Hepatocyte (in vitro differentiated cells): Measurements from ENCODE around the gene MRPL52. TPM values are rescaled to one million over a fixed set of nuclear protein-coding genes. Genes with fewer than 3 reads are reported as not detected.
A peak's percentile ranks its signal among the peaks of the same experiment; 100 is the strongest.
"Not testable (repeated sequence)": the region's sequence is repeated elsewhere in the genome, so short reads cannot be mapped to it uniquely, and the experiment has no call there.

Source experiments
- DNase-seq: peaks from one replicate; pipeline ENCODE4 v3.0.0-alpha.2; 2016; ENCODE audit warnings: low spot score
- H2AFZ ChIP-seq: fragments of 200-600 bp; sonication (generic); 2 replicates; pipeline ENCODE4 v1.6.0; 2016; ENCODE audit warnings: antibody characterized with exemption, mild to moderate bottlenecking
- H3K27ac ChIP-seq: fragments of 200-600 bp; sonication (generic); 2 replicates; pipeline ENCODE4 v1.5.1; 2016; ENCODE audit warnings: mild to moderate bottlenecking
- H3K27me3 ChIP-seq: fragments of 200-600 bp; sonication (generic); 2 replicates; pipeline ENCODE4 v1.6.1; 2016
- H3K36me3 ChIP-seq: fragments of 200-600 bp; sonication (generic); replicated peaks from 2 replicates; pipeline ENCODE4 v1.5.1; 2016; ENCODE audit warnings: low read depth; ENCODE audit not compliant: insufficient read depth
- H3K4me1 ChIP-seq: fragments of 200-600 bp; sonication (generic); 2 replicates; pipeline ENCODE4 v1.5.1; 2016; ENCODE audit warnings: mild to moderate bottlenecking, moderate library complexity; ENCODE audit not compliant: insufficient read depth
- H3K4me2 ChIP-seq: fragments of 200-600 bp; sonication (generic); 2 replicates; pipeline ENCODE4 v1.6.0; 2016
- H3K4me3 ChIP-seq: fragments of 200-600 bp; sonication (generic); 2 replicates; pipeline ENCODE4 v1.5.1; 2016; ENCODE audit warnings: mild to moderate bottlenecking
- H3K79me2 ChIP-seq: fragments of 200-600 bp; sonication (generic); 2 replicates; pipeline ENCODE4 v1.6.0; 2017; ENCODE audit warnings: mild to moderate bottlenecking
- H3K9me2 ChIP-seq: fragments of 200-600 bp; sonication (generic); replicated peaks from 2 replicates; pipeline ENCODE4 v1.6.0; 2017; ENCODE audit warnings: mild to moderate bottlenecking; ENCODE audit not compliant: insufficient read depth
- H3K9me3 ChIP-seq: fragments of 200-600 bp; sonication (generic); 2 replicates; pipeline ENCODE4 v1.5.1; 2016; ENCODE audit warnings: low read depth, mild to moderate bottlenecking
- H4K20me1 ChIP-seq: fragments of 200-600 bp; sonication (generic); 2 replicates; pipeline ENCODE4 v1.6.0; 2016; ENCODE audit warnings: mild to moderate bottlenecking; ENCODE audit not compliant: insufficient read depth, poor library complexity, severe bottlenecking
- CTCF ChIP-seq: fragments of 200-600 bp; sonication (generic); IDR thresholded peaks from 2 replicates; pipeline ENCODE4 v1.5.1; 2016; ENCODE audit warnings: antibody characterized with exemption, mild to moderate bottlenecking; ENCODE audit not compliant: poor library complexity
- EZH2 ChIP-seq: fragments of 200-600 bp; sonication (generic); IDR thresholded peaks from 2 replicates; pipeline ENCODE4 v1.6.1; 2016; ENCODE audit warnings: antibody characterized with exemption, mild to moderate bottlenecking, borderline replicate concordance
- EZH2phosphoT487 ChIP-seq: fragments of 200-600 bp; sonication (generic); IDR thresholded peaks from one replicate; pipeline ENCODE4 v1.6.1; 2018; ENCODE audit warnings: antibody characterized with exemption, mild to moderate bottlenecking, low read depth, moderate library complexity; ENCODE audit not compliant: unreplicated experiment, severe bottlenecking
- WGBS: methylation state at CpG from one replicate; pipeline ENCODE4 v1.1.6; 2016; ENCODE audit warnings: low lambda C conversion rate; ENCODE audit errors: missing lambda C conversion rate; 5-methylcytosine and 5-hydroxymethylcytosine counted together
- polyA plus RNA-seq: library from polyadenylated mRNA; unstranded; fragments of >200 nt; fragmentation: Nextera tagmentation; extraction: Ambion mirVana; gene quantifications from 2 replicates; pipeline ENCODE4 v1.2.1, GENCODE V29; 2016
- total RNA-seq: library from RNA; depleted of rRNA; stranded (reverse); fragments of >200 nt; gene quantifications from 2 replicates; pipeline ENCODE4 v1.2.3, GENCODE V29; 2014

Gene MRPL52
- total and polyA plus RNA-seq, 2 experiments from 2014 or later: 50.6 to 214 TPM

- Histone ChIP-seq H3K9me2 (no peaks in the 10 kb centered on the region), H3K36me3 (no peaks in the 10 kb centered on the region), H2AFZ (no peak overlapping the region), H3K27me3 (no peaks in the 10 kb centered on the region), H3K79me2 (no peaks in the 10 kb centered on the region), H3K4me2 (no peak overlapping the region), H3K4me3 (no peak overlapping the region), H3K4me1 (peaks cover 47% of the 10 kb centered on the region), H3K27ac (peak overlapping the region; percentile 93), H4K20me1 (no peaks in the 10 kb centered on the region), H3K9me3 (no peaks in the 10 kb centered on the region)
- 81% methylated on average over 9 of the region's 9 CpGs for WGBS
- no peak for TF ChIP-seq EZH2phosphoT487
- no peak for TF ChIP-seq CTCF
- TF ChIP-seq EZH2: no peak
- peak; percentile 72 for DNase-seq
Observed at GRCh38 chr14:22850944-22851764, 21.5 kb downstream of the MRPL52 start.

GRCh38 chr14:22852178-22852577 lies 22.5 kb downstream of the MRPL52 start:
- H3K27ac ChIP-seq: peak overlapping the region; percentile 93
- H3K9me2 ChIP-seq, H4K20me1 ChIP-seq, H3K36me3 ChIP-seq, H3K4me3 ChIP-seq, H3K79me2 ChIP-seq, H3K4me2 ChIP-seq, H2AFZ ChIP-seq, DNase-seq, H3K9me3 ChIP-seq, H3K27me3 ChIP-seq: not testable (repeated sequence)
- 88% methylated on average over 12 of the region's 12 CpGs for WGBS
- H3K4me1 ChIP-seq: peaks cover 37% of the 10 kb centered on the region

GRCh38 chr14:22852599-22852939 lies 22.9 kb downstream of the MRPL52 start:
- Histone ChIP-seq H3K4me2 (no peak overlapping the region), H3K4me1 (peaks cover 33% of the 10 kb centered on the region), H3K9me2 (no peaks in the 10 kb centered on the region), H3K9me3 (no peaks in the 10 kb centered on the region), H2AFZ (no peak overlapping the region), H4K20me1 (no peaks in the 10 kb centered on the region), H3K36me3 (no peaks in the 10 kb centered on the region), H3K27ac (peak overlapping the region; percentile 93), H3K4me3 (no peak overlapping the region), H3K79me2 (no peaks in the 10 kb centered on the region), H3K27me3 (no peaks in the 10 kb centered on the region)
- 75% methylated on average over 2 of the region's 2 CpGs for WGBS
- no peak for DNase-seq
- TF ChIP-seq EZH2 (no peak), CTCF (no peak), EZH2phosphoT487 (no peak)

- Histone ChIP-seq H4K20me1 (no peaks in the 10 kb centered on the region), H3K9me3 (no peaks in the 10 kb centered on the region), H3K36me3 (no peaks in the 10 kb centered on the region), H3K4me1 (peaks cover 27% of the 10 kb centered on the region), H3K27ac (peak overlapping the region; percentile 93), H3K27me3 (no peaks in the 10 kb centered on the region), H3K4me3 (peak overlapping the region; percentile 41), H3K79me2 (no peaks in the 10 kb centered on the region), H2AFZ (peak overlapping the region; percentile 88), H3K9me2 (no peaks in the 10 kb centered on the region), H3K4me2 (peak overlapping the region; percentile 90)
- no peak for TF ChIP-seq EZH2
- peak; percentile 91 for TF ChIP-seq CTCF
- no peak for TF ChIP-seq EZH2phosphoT487
- DNase-seq: peak; percentile 93
- WGBS: 8% methylated on average over 19 of the region's 20 CpGs
Observed at GRCh38 chr14:22852940-22853767, 23.5 kb downstream of the MRPL52 start.

GRCh38 chr14:22854296-22854695 lies 24.6 kb downstream of the MRPL52 start:
- H3K36me3 ChIP-seq, H2AFZ ChIP-seq, H3K27me3 ChIP-seq, H3K4me2 ChIP-seq, H3K27ac ChIP-seq, H3K4me3 ChIP-seq, H3K9me3 ChIP-seq, DNase-seq, H4K20me1 ChIP-seq, H3K79me2 ChIP-seq, H3K9me2 ChIP-seq: not testable (repeated sequence)
- 98% methylated on average over 11 of the region's 11 CpGs for WGBS
- peaks cover 23% of the 10 kb centered on the region for H3K4me1 ChIP-seq
